Suprapubic skin (tissue), 4 donors: ENCODE measurements around the gene IFRD2. TPM values are rescaled to one million over a fixed set of nuclear protein-coding genes. Genes with fewer than 3 reads are reported as not detected.
A peak's percentile ranks its signal among the peaks of the same experiment; 100 is the strongest.
"Not testable (repeated sequence)": the region's sequence is repeated elsewhere in the genome, so short reads cannot be mapped to it uniquely, and the experiment has no call there.

Source experiments
- DNase-seq, 2 donors: peaks; one replicate each; pipeline ENCODE4 v3.0.0-alpha.2; 2019; ENCODE audit warnings: low spot score in 2 of 2
- H3K27ac ChIP-seq: fragments of 200-600 bp; sonication (generic); one replicate; pipeline ENCODE4 v1.5.1; 2019
- H3K27me3 ChIP-seq: fragments of 200-600 bp; sonication (generic); one replicate; pipeline ENCODE4 v1.5.1; 2019
- H3K36me3 ChIP-seq: fragments of 200-600 bp; sonication (generic); one replicate; pipeline ENCODE4 v1.5.1; 2019
- H3K4me1 ChIP-seq: fragments of 200-600 bp; sonication (generic); one replicate; pipeline ENCODE4 v1.5.1; 2019
- H3K4me3 ChIP-seq: fragments of 200-600 bp; sonication (generic); one replicate; pipeline ENCODE4 v1.5.1; 2019; ENCODE audit warnings: mild to moderate bottlenecking
- H3K9me3 ChIP-seq: fragments of 200-600 bp; sonication (generic); one replicate; pipeline ENCODE4 v1.5.1; 2019
- CTCF ChIP-seq, 2 donors: fragments of 200-600 bp in 1 of 2; fragments of 450-650 bp in 1 of 2; sonication (generic) in 1 of 2; IDR thresholded peaks; one replicate each; pipeline ENCODE4 v1.5.1; 2016 to 2019; ENCODE audit warnings: antibody characterized with exemption in 2 of 2, mild to moderate bottlenecking in 1 of 2, moderate library complexity in 1 of 2
- EP300 ChIP-seq: sonication (generic); formaldehyde crosslinking; IDR thresholded peaks from one replicate; pipeline ENCODE4 v1.6.1; 2017; ENCODE audit warnings: antibody characterized with exemption
- POLR2A ChIP-seq, 2 donors: fragments of 450-650 bp; IDR thresholded peaks; one replicate each; pipeline ENCODE4 v1.6.1; 2017; ENCODE audit warnings: antibody characterized with exemption in 2 of 2, mild to moderate bottlenecking in 2 of 2, moderate library complexity in 2 of 2
- POLR2AphosphoS5 ChIP-seq, 3 donors: sonication (generic); formaldehyde crosslinking; IDR thresholded peaks; one replicate each; pipeline ENCODE4 v1.6.1; 2017; ENCODE audit warnings: antibody characterized with exemption in 3 of 3
- WGBS: methylation state at CpG from one replicate; pipeline ENCODE4 v1.1.5; 2018; 5-methylcytosine and 5-hydroxymethylcytosine counted together
- total RNA-seq, 4 donors: library from RNA; depleted of rRNA; stranded (reverse); fragments of >200 nt; gene quantifications; one replicate each; pipeline ENCODE4 v1.1.0, GENCODE V29; 2016

The IFRD2 gene
- total RNA-seq, 4 donors from 2014 or later, result 56.3 to 84.9 (median 75.2) TPM

GRCh38 chr3:50262778-50263177 is 29.5 kb downstream of the IFRD2 start:
- TF ChIP-seq POLR2AphosphoS5 (IDR thresholded peaks at IDR 0.05), result no peak
- TF ChIP-seq POLR2A (IDR thresholded peaks at IDR 0.05), result no peak
- TF ChIP-seq EP300, result no peak
- no peak for DNase-seq
- Histone ChIP-seq H3K9me3 (no peaks in the 10 kb centered on the region), H3K4me3 (no peak overlapping the region), H3K27ac (no peak overlapping the region), H3K27me3 (no peaks in the 10 kb centered on the region), H3K36me3 (peaks cover 7% of the 10 kb centered on the region), H3K4me1 (peaks cover 79% of the 10 kb centered on the region)
- 90% methylated on average over 7 of the region's 7 CpGs for WGBS

- 92% methylated on average over 4 of the region's 4 CpGs for WGBS
- not testable (repeated sequence) for H3K9me3 ChIP-seq, DNase-seq, H3K27me3 ChIP-seq, H3K4me3 ChIP-seq, H3K27ac ChIP-seq
- Histone ChIP-seq H3K4me1 (peaks cover 74% of the 10 kb centered on the region), H3K36me3 (peaks cover 13% of the 10 kb centered on the region)
These were observed 30.0 kb downstream of the IFRD2 start for GRCh38 chr3:50262200-50262599.

GRCh38 chr3:50261505-50261904 is 30.7 kb downstream of the IFRD2 start:
- TF ChIP-seq CTCF (IDR thresholded peaks at IDR 0.05) (no peak), POLR2A (IDR thresholded peaks at IDR 0.05) (no peak), EP300 (no peak), POLR2AphosphoS5 (IDR thresholded peaks at IDR 0.05) (no peak)
- WGBS, result 53% methylated on average over 2 of the region's 2 CpGs
- no peaks in the 10 kb centered on the region for H3K27me3 ChIP-seq
- peak overlapping the region; percentile 91 for H3K27ac ChIP-seq
- DNase-seq, result no peak
- H3K36me3 ChIP-seq, result peaks cover 20% of the 10 kb centered on the region
- H3K9me3 ChIP-seq, result no peaks in the 10 kb centered on the region
- H3K4me3 ChIP-seq, result no peak overlapping the region
- H3K4me1 ChIP-seq, result peaks cover 67% of the 10 kb centered on the region

GRCh38 chr3:50260942-50261441 is 31.2 kb downstream of the IFRD2 start:
- TF ChIP-seq CTCF (IDR thresholded peaks at IDR 0.05) (no peak), POLR2AphosphoS5 (IDR thresholded peaks at IDR 0.05) (no peak), POLR2A (IDR thresholded peaks at IDR 0.05) (no peak), EP300 (no peak)
- peak overlapping the region; percentile 58 for H3K4me3 ChIP-seq
- peaks cover 25% of the 10 kb centered on the region for H3K36me3 ChIP-seq
- H3K27ac ChIP-seq, result peak overlapping the region; percentile 91
- DNase-seq, result no peak
- H3K4me1 ChIP-seq, result peaks cover 64% of the 10 kb centered on the region
- WGBS, result 87% methylated on average over 4 of the region's 5 CpGs
- H3K9me3 ChIP-seq, result no peaks in the 10 kb centered on the region
- no peaks in the 10 kb centered on the region for H3K27me3 ChIP-seq

GRCh38 chr3:50260027-50260941 is 31.9 kb downstream of the IFRD2 start:
- peak; percentile 94 to 95 for DNase-seq
- 0% methylated on average over 17 of the region's 70 CpGs for WGBS

More at GRCh38 chr3:50260027-50260941, 31.9 kb downstream of the IFRD2 start:
- peak overlapping the region; percentile 58 for H3K4me3 ChIP-seq
- peaks cover 63% of the 10 kb centered on the region for H3K4me1 ChIP-seq
- peak overlapping the region; percentile 91 for H3K27ac ChIP-seq
- TF ChIP-seq POLR2AphosphoS5 (IDR thresholded peaks at IDR 0.05) (peak in 1 of 3 donors; percentile 59), EP300 (no peak), POLR2A (IDR thresholded peaks at IDR 0.05) (peak; percentile 1 to 39), CTCF (IDR thresholded peaks at IDR 0.05) (peak; percentile 96 to 100)
- peaks cover 26% of the 10 kb centered on the region for H3K36me3 ChIP-seq
- H3K9me3 ChIP-seq, result no peaks in the 10 kb centered on the region
- H3K27me3 ChIP-seq, result no peaks in the 10 kb centered on the region
